Activated CD8-positive, alpha-beta memory T cell treated with anti-CD3 and anti-CD28 coated beads for 1 hour (primary cell): Measurements from ENCODE around the gene GLIS2.

Source experiments
- DNase-seq, 2 donors: peaks; one replicate each; pipeline ENCODE4 v3.0.0-alpha.2; 2020; ENCODE audit warnings: low read depth in 1 of 2; ENCODE audit errors: extremely low read depth in 1 of 2

Gene GLIS2

GRCh38 chr16:4319454-4320421 is 3.9 kb downstream of the GLIS2 start:
- peak in 1 of 2 donors; percentile 40 for DNase-seq

- no peak for DNase-seq
Observed at GRCh38 chr16:4320571-4321137, 4.8 kb downstream of the GLIS2 start.

- no peak for DNase-seq
Observed at GRCh38 chr16:4321286-4322120, 5.6 kb downstream of the GLIS2 start.

GRCh38 chr16:4322121-4323052 is 6.5 kb downstream of the GLIS2 start:
- DNase-seq: no peak

- no peak for DNase-seq
Observed at GRCh38 chr16:4323071-4323844, 7.4 kb downstream of the GLIS2 start.

- DNase-seq: no peak
Observed at GRCh38 chr16:4323845-4324488, 8.1 kb downstream of the GLIS2 start.

GRCh38 chr16:4324492-4325252 is 8.8 kb downstream of the GLIS2 start:
- DNase-seq: no peak

GRCh38 chr16:4325253-4325758 is 9.4 kb downstream of the GLIS2 start:
- no peak for DNase-seq

GRCh38 chr16:4327386-4328045 is 11.6 kb downstream of the GLIS2 start:
- DNase-seq: no peak

- DNase-seq: no peak
Observed at GRCh38 chr16:4328046-4328781, 12.3 kb downstream of the GLIS2 start.

GRCh38 chr16:4328782-4329775 is 13.2 kb downstream of the GLIS2 start:
- DNase-seq: no peak

- peak in 1 of 2 donors; percentile 64 for DNase-seq
Observed at GRCh38 chr16:4330277-4330874, 14.5 kb downstream of the GLIS2 start.

- DNase-seq: no peak
Observed at GRCh38 chr16:4332083-4332482, 16.2 kb downstream of the GLIS2 start.

GRCh38 chr16:4332623-4333307 is 16.9 kb downstream of the GLIS2 start:
- DNase-seq: no peak

- no peak for DNase-seq
Observed at GRCh38 chr16:4333308-4333638, 17.4 kb downstream of the GLIS2 start.
